ENCODE data around the gene INPP4B.

INPP4B gene

DNA sequence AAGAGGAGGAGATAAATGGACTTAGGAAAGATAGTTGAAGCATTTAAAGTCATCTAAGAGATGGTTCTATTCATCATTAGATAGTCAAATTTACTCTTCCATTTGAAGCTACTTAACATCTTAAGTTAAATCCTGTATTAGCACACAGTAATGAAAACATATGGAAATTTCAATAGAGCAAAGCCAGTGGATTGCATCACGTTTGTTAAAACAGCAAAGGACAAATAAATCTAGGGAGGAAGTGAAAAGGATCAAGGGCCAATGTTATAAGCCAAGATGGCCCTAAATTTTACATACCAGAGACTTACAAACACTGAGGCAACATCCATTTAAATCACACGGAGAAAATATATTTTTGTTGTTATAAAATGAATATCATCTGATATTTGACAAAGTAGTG, 602.8 kb downstream of the INPP4B start:
- DNase-seq (ENCODE audit: low spot score): no peak
- TF ChIP-seq, protein P1, sequence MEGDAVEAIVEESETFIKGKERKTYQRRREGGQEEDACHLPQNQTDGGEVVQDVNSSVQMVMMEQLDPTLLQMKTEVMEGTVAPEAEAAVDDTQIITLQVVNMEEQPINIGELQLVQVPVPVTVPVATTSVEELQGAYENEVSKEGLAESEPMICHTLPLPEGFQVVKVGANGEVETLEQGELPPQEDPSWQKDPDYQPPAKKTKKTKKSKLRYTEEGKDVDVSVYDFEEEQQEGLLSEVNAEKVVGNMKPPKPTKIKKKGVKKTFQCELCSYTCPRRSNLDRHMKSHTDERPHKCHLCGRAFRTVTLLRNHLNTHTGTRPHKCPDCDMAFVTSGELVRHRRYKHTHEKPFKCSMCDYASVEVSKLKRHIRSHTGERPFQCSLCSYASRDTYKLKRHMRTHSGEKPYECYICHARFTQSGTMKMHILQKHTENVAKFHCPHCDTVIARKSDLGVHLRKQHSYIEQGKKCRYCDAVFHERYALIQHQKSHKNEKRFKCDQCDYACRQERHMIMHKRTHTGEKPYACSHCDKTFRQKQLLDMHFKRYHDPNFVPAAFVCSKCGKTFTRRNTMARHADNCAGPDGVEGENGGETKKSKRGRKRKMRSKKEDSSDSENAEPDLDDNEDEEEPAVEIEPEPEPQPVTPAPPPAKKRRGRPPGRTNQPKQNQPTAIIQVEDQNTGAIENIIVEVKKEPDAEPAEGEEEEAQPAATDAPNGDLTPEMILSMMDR (IDR thresholded peaks at IDR 0.05; ENCODE audit: borderline replicate concordance, control extremely low read depth, extremely low read depth, insufficient read depth, missing control alignments): no peak
- in situ Hi-C loops (cut with MboI; ENCODE audit: low sequenced_read_pairs, unreplicated experiment): no loop called here

DNA sequence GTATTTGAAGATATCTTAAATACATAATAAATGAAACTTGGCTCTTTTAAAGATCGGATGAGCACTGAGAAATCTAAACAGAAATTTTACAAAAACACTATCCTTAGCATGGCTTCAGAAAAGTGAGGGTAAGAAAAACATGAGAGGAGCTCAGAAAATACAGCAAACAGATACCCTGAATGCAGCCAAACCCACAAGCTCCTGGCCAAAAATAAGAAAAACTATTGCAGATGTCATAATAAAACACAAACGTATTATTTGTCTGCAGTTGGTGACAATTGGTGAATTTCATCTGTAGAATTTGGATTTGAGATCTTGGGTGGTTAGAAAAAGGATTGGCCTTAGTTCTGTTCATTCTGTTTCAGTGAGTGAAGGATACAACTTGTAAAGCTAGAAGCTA, 603.9 kb downstream of the INPP4B start:
- TF ChIP-seq, protein P1 (IDR thresholded peaks at IDR 0.05; ENCODE audit: borderline replicate concordance, control extremely low read depth, extremely low read depth, insufficient read depth, missing control alignments): no peak
- in situ Hi-C loops (cut with MboI; ENCODE audit: low sequenced_read_pairs, unreplicated experiment): no loop called here
- no peak for DNase-seq (ENCODE audit: low spot score)

DNA sequence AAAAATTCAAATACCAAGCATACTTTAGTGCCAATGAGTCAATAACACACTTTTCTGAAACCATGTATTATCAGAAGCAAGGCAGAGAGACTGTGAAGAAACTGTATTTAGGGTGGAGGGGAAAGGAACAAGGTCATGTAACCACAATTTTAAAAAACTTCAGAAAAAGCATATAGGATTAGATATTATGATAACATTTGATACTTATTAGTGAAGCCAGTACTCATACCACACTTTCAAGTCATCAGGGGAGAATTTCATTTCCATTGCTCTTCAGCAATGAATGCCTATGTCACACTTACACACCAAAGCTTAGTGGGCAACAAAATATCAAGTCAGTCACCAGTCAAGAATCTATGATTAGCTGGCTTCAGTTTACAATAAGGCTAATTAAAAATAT, 607.5 kb downstream of the INPP4B start:
- TF ChIP-seq, protein P1 (IDR thresholded peaks at IDR 0.05; ENCODE audit: borderline replicate concordance, control extremely low read depth, extremely low read depth, insufficient read depth, missing control alignments): no peak
- no peak for DNase-seq (ENCODE audit: low spot score)
- in situ Hi-C loops (cut with MboI; ENCODE audit: low sequenced_read_pairs, unreplicated experiment): no loop called here

DNA sequence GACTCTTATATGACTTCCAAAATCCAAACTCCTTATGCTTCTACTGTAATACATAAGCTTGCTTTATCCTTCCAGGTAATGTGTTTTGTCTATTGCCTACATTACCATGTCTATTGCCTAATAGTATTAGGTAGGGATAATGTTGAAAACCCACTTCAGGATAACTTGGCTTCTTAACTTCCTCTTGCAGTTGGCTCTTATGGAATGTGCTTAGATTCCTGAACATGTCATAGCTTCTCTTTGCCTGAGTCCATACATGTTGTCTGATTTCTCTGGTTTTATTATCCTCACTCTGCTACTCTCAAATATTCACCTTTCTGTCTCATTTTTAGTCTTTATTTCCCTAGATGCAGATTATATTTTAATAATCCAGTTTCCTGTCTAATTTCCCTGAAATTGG, 609.8 kb downstream of the INPP4B start:
- TF ChIP-seq, protein P1 (IDR thresholded peaks at IDR 0.05; ENCODE audit: borderline replicate concordance, control extremely low read depth, extremely low read depth, insufficient read depth, missing control alignments): no peak
- in situ Hi-C loops (cut with MboI; ENCODE audit: low sequenced_read_pairs, unreplicated experiment): no loop called here

DNA sequence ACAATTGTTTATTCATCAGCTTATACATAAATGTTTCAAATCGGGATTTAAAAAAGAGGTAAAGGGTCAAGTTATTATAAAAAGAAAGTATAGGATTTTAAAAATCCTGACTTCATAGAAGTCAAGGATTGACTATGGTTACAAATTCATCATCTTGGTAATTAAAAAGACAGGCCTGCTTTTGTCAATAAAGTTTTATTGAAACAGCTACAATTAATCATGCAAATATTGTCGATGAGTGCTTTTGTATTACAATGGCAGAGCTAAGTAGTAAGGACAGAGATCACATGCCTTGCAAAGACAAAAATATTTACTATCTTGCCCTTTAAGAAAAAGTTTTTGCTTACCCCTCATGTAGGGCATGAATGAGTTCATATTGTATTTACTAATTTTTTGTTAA, 614.3 kb downstream of the INPP4B start:
- in situ Hi-C loops (cut with MboI; ENCODE audit: low sequenced_read_pairs, unreplicated experiment): no loop called here
- TF ChIP-seq, protein P1 (IDR thresholded peaks at IDR 0.05; ENCODE audit: borderline replicate concordance, control extremely low read depth, extremely low read depth, insufficient read depth, missing control alignments): no peak
- DNase-seq (ENCODE audit: low spot score): no peak

More for the DNA sequence above, 609.8 kb downstream of the INPP4B start:
- DNase-seq (ENCODE audit: low spot score): no peak

DNA sequence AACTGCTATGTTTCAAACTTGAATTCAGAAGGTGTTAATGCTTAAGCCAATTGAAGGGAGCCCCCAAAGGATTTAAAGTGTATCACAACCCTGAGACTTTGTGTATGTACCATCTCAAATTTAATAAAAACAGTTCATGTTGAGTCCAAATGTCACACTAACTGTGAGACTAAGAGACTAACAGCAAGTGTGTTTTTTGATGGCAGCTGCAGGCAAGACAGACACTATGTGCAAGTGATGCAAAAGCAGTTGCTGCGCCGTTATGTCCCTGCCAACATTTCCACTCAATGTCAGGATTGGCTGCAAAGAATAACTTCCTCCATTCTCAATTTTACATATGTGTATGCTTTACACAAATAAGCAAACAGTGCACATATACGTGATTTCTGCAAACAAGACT, 615.1 kb downstream of the INPP4B start:
- TF ChIP-seq, protein P1 (IDR thresholded peaks at IDR 0.05; ENCODE audit: borderline replicate concordance, control extremely low read depth, extremely low read depth, insufficient read depth, missing control alignments): no peak
- in situ Hi-C loops (cut with MboI; ENCODE audit: low sequenced_read_pairs, unreplicated experiment): no loop called here
- no peak for DNase-seq (ENCODE audit: low spot score)

DNA sequence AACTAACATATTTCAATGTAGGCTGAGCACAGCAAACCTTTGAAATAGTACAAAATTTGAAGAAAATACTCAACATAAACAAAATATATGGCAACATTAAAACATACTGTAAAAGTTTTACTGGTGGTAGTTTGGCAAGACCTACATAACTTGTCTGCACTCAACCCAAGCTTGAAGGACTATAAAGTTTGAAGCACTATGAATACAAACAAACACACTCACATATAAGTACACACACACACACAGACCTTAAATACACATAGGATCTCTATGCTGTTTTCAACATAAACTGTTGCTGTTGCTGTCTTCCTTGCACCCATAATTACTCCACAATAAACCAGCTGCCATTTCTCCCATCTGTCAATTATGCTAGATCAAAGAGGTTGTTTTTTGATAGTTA, 620.1 kb downstream of the INPP4B start:
- in situ Hi-C loops (cut with MboI; ENCODE audit: low sequenced_read_pairs, unreplicated experiment): no loop called here
- DNase-seq (ENCODE audit: low spot score): no peak
- TF ChIP-seq, protein P1 (IDR thresholded peaks at IDR 0.05; ENCODE audit: borderline replicate concordance, control extremely low read depth, extremely low read depth, insufficient read depth, missing control alignments): no peak
